Upper lobe of right lung (tissue), 1 donor: ENCODE measurements around the gene ARFGAP2. TPM values are rescaled to one million over a fixed set of nuclear protein-coding genes. Genes with fewer than 3 reads are reported as not detected.
"Not testable (repeated sequence)": the region's sequence is repeated elsewhere in the genome, so short reads cannot be mapped to it uniquely, and the experiment has no call there.

Experiments
- ATAC-seq: fragments of 200-7000 bp; cut with Tn5 transposase; one replicate; pipeline ENCODE4 v1.9.1; 2020; ENCODE audit warnings: mild to moderate bottlenecking, moderate library complexity
- DNase-seq: peaks from one replicate; pipeline ENCODE4 v3.0.0-alpha.2; 2020
- H3K27ac ChIP-seq: fragments of 200-600 bp; one replicate; pipeline ENCODE4 v1.8.0; 2022
- H3K27me3 ChIP-seq: fragments of 200-600 bp; one replicate; pipeline ENCODE4 v1.8.0; 2022; ENCODE audit warnings: mild to moderate bottlenecking
- H3K36me3 ChIP-seq: fragments of 200-600 bp; one replicate; pipeline ENCODE4 v1.8.0; 2022
- H3K4me1 ChIP-seq: fragments of 200-600 bp; one replicate; pipeline ENCODE4 v1.8.0; 2022
- H3K4me3 ChIP-seq: fragments of 200-600 bp; one replicate; pipeline ENCODE4 v1.8.0; 2022; ENCODE audit warnings: mild to moderate bottlenecking
- H3K9me3 ChIP-seq: fragments of 200-600 bp; one replicate; pipeline ENCODE4 v1.8.0; 2022
- CTCF ChIP-seq: fragments of 200-600 bp; IDR thresholded peaks from one replicate; pipeline ENCODE4 v1.8.0; 2022; ENCODE audit warnings: antibody characterized with exemption
- intact Hi-C: fragments of 100-400 bp; cut with DNase I; formaldehyde crosslinking; loops from one replicate; pipeline ENCODE4 v1.11.0; 2022
- microRNA-seq: library from miRNA; unstranded; fragments of <30 nt; microRNA quantifications from one replicate; pipeline ENCODE4 v1.2.0, GENCODE V29; 2020; ENCODE audit warnings: borderline microRNAs expressed
- total RNA-seq: library from RNA; stranded (reverse); fragmentation: NEBNext Ultra II Directional; extraction: Animal tissue kit (Norgen Biotek cat#: 25700); gene quantifications from one replicate; pipeline ENCODE4 v1.2.1, GENCODE V29; 2021
- donor health status: DM: no; HTN: yes; CAD: no; lungs with severe emphysema.

ARFGAP2 gene
- total RNA-seq, 1 donor from 2014 or later = 92.9 TPM

GRCh38 chr11:47125083-47125482, 51.6 kb downstream of the ARFGAP2 start:
- intact Hi-C loops = no loop called here
- H3K27ac ChIP-seq = no peak overlapping the region
- ATAC-seq (no peak), DNase-seq (no peak)
- no peaks in the 10 kb centered on the region for H3K27me3 ChIP-seq
- no peak overlapping the region for H3K4me3 ChIP-seq
- H3K9me3 ChIP-seq = no peaks in the 10 kb centered on the region
- no peak for TF ChIP-seq CTCF
- H3K4me1 ChIP-seq = no peaks in the 10 kb centered on the region
- H3K36me3 ChIP-seq = no peaks in the 10 kb centered on the region

- Histone ChIP-seq H3K36me3 (no peaks in the 10 kb centered on the region), H3K27ac (no peak overlapping the region), H3K4me1 (no peaks in the 10 kb centered on the region), H3K9me3 (no peaks in the 10 kb centered on the region), H3K27me3 (no peaks in the 10 kb centered on the region), H3K4me3 (no peak overlapping the region)
- no peak for ATAC-seq
- DNase-seq = no peak
- TF ChIP-seq CTCF = no peak
- intact Hi-C loops = no loop called here
These were observed 52.0 kb downstream of the ARFGAP2 start for GRCh38 chr11:47124675-47125074.

GRCh38 chr11:47123094-47123493, 53.6 kb downstream of the ARFGAP2 start:
- TF ChIP-seq CTCF = no peak
- no peak for ATAC-seq
- Histone ChIP-seq H3K27ac (no peak overlapping the region), H3K9me3 (no peaks in the 10 kb centered on the region), H3K4me3 (no peak overlapping the region), H3K27me3 (no peaks in the 10 kb centered on the region), H3K36me3 (no peaks in the 10 kb centered on the region), H3K4me1 (no peaks in the 10 kb centered on the region)
- DNase-seq = no peak
- intact Hi-C loops = no loop called here

GRCh38 chr11:47121731-47122130, 54.9 kb downstream of the ARFGAP2 start:
- no peak for TF ChIP-seq CTCF
- Histone ChIP-seq H3K9me3 (no peaks in the 10 kb centered on the region), H3K27ac (no peak overlapping the region), H3K4me1 (no peaks in the 10 kb centered on the region), H3K4me3 (no peak overlapping the region), H3K36me3 (no peaks in the 10 kb centered on the region), H3K27me3 (no peaks in the 10 kb centered on the region)
- no peak for ATAC-seq
- intact Hi-C loops = no loop called here
- no peak for DNase-seq

GRCh38 chr11:47121056-47121455, 55.6 kb downstream of the ARFGAP2 start:
- H3K4me3 ChIP-seq = no peak overlapping the region
- intact Hi-C loops = no loop called here
- H3K36me3 ChIP-seq = no peaks in the 10 kb centered on the region
- no peaks in the 10 kb centered on the region for H3K4me1 ChIP-seq
- no peak for TF ChIP-seq CTCF
- no peak overlapping the region for H3K27ac ChIP-seq
- no peaks in the 10 kb centered on the region for H3K9me3 ChIP-seq
- no peak for DNase-seq
- ATAC-seq = no peak
- H3K27me3 ChIP-seq = no peaks in the 10 kb centered on the region

- H3K4me1 ChIP-seq, H3K4me3 ChIP-seq, intact Hi-C loops, H3K9me3 ChIP-seq, H3K27ac ChIP-seq, H3K27me3 ChIP-seq, H3K36me3 ChIP-seq: not testable (repeated sequence)
- ATAC-seq (peak; percentile 27), DNase-seq (peak; percentile 83)
These were observed 57.6 kb downstream of the ARFGAP2 start for GRCh38 chr11:47118958-47119688.

Small RNA genes lying within 50 kb of the gene (microRNA-seq; reads per million reads assigned to microRNA genes)
- not detected for gene MIR6745

Other genes starting within 250 kb of the ARFGAP2 start
- 26.2 TPM for gene CSTPP1, start 240.1 kb downstream of the ARFGAP2 start, total RNA-seq
- 36.9 TPM for gene PACSIN3, start 9.6 kb upstream of the ARFGAP2 start, total RNA-seq
- 49.6 TPM for gene DDB2, start 38.1 kb upstream of the ARFGAP2 start, total RNA-seq
- 31.6 TPM for gene ACP2, start 71.9 kb upstream of the ARFGAP2 start, total RNA-seq
- 44.1 TPM for gene NR1H3, start 81.1 kb upstream of the ARFGAP2 start, total RNA-seq
- gene MADD, start 93.3 kb upstream of the ARFGAP2 start, total RNA-seq = 50.1 TPM
- 0.96 TPM for gene MYBPC3, start 175.8 kb upstream of the ARFGAP2 start, total RNA-seq
- 168 TPM for gene SPI1, start 201.7 kb upstream of the ARFGAP2 start, total RNA-seq
- 62.0 TPM for gene SLC39A13, start 231.7 kb upstream of the ARFGAP2 start, total RNA-seq
- 79.4 TPM for gene PSMC3, start 249.6 kb upstream of the ARFGAP2 start, total RNA-seq